Natural killer cell treated with Interleukin-12 subunit alpha and Interleukin-12 subunit beta and Interleukin-15 and Interleukin-18, amount 100 ng/mL, for 72 hours (primary cell): ENCODE data around the gene TTLL10. TPM values are rescaled to one million over a fixed set of nuclear protein-coding genes. Genes with fewer than 3 reads are reported as not detected.
A peak's percentile ranks its signal among the peaks of the same experiment; 100 is the strongest.

Experiments used
- ATAC-seq, 2 donors: fragments of 150-1000 bp; cut with Tn5 transposase in 1 of 2; sonication (Bioruptor Pico), chemical (Tn5 transposase) in 1 of 2; 2 replicates each; pipeline ENCODE4 v1.10.0; 2021
- DNase-seq: peaks from one replicate; pipeline ENCODE4 v3.0.0; 2022; ENCODE audit warnings: low spot score
- H3K27ac Mint-ChIP-seq, 2 donors: 1 replicate in 1 of 2; 2 replicates in 1 of 2; pipeline ENCODE4 v1.8.0; 2022; ENCODE audit warnings: mixed read lengths in 2 of 2, mild to moderate bottlenecking in 1 of 2, moderate library complexity in 1 of 2
- H3K27me3 Mint-ChIP-seq, 2 donors: 1 replicate in 1 of 2; 2 replicates in 1 of 2; pipeline ENCODE4 v1.8.0; 2022; ENCODE audit warnings: mixed read lengths in 2 of 2
- H3K36me3 Mint-ChIP-seq: one replicate; pipeline ENCODE4 v1.8.0; 2022; ENCODE audit warnings: mixed read lengths
- H3K4me1 Mint-ChIP-seq, 2 donors: 1 replicate in 1 of 2; 2 replicates in 1 of 2; pipeline ENCODE4 v1.8.0; 2022; ENCODE audit warnings: low read depth in 2 of 2, mixed read lengths in 2 of 2, mild to moderate bottlenecking in 1 of 2
- H3K4me3 Mint-ChIP-seq: one replicate; pipeline ENCODE4 v1.8.0; 2022; ENCODE audit warnings: mixed read lengths
- H3K9me3 Mint-ChIP-seq: 2 replicates; pipeline ENCODE4 v1.8.0; 2022; ENCODE audit warnings: mixed read lengths
- total RNA-seq, 2 donors: library from RNA; stranded (reverse); gene quantifications; one replicate each; pipeline ENCODE4 v1.2.3, GENCODE V29; 2022

Gene TTLL10
- total RNA-seq, 2 donors from 2014 or later, result 0.31 TPM; not detected in 1

DNA sequence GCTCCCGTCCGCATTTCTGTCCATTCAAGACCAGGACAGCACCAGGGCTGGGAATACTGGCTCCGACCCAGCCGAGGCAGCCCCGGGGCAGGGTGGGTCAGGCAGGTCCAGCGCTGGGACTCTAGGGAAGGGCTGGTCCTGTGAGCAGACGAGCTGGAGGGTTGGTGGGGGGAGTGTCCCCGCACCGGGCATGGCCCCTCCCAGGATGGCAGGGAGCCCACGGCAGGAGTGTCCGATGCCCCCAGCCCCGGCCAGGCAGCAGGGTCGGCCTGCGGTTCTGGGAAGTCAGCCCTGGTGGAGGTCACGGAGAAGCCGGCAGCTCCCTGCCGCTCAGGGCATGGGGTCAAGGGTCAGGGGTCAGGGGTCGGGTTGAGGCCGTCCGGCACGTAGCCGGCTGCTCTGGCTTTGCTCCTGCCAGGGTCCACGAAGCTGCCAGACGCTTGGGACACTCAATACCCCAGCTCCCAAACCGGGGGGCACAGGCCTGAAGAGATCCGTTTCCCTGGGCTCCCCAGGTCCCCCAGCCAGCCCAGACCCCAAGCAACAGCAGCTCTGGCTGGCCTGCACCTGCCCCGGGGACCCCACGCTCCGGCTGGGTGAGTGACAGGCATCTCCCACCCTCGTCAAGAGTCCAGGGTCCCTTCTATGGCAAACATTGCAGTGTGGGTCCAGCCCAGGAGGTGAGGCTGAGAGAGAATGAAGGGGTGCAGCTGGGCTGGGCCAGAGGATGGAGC lies 66.1 kb downstream of the TTLL10 start:
- H3K9me3 Mint-ChIP-seq, result no peaks in the 10 kb centered on the region
- ATAC-seq (no peak), DNase-seq (no peak)
- no peaks in the 10 kb centered on the region for H3K4me1 Mint-ChIP-seq
- no peaks in the 10 kb centered on the region for H3K27me3 Mint-ChIP-seq
- no peaks in the 10 kb centered on the region for H3K36me3 Mint-ChIP-seq
- H3K4me3 Mint-ChIP-seq, result no peak overlapping the region
- no peak overlapping the region for H3K27ac Mint-ChIP-seq

GRCh38 chr1:1240348-1240732 lies 66.7 kb downstream of the TTLL10 start:
- no peaks in the 10 kb centered on the region for H3K36me3 Mint-ChIP-seq
- no peak for ATAC-seq
- DNase-seq, result no peak
- H3K4me3 Mint-ChIP-seq, result no peak overlapping the region
- H3K27me3 Mint-ChIP-seq, result no peaks in the 10 kb centered on the region
- H3K4me1 Mint-ChIP-seq, result no peaks in the 10 kb centered on the region
- H3K9me3 Mint-ChIP-seq, result no peaks in the 10 kb centered on the region
- H3K27ac Mint-ChIP-seq, result no peak overlapping the region

- no peaks in the 10 kb centered on the region for H3K27me3 Mint-ChIP-seq
- no peaks in the 10 kb centered on the region for H3K9me3 Mint-ChIP-seq
- H3K4me1 Mint-ChIP-seq, result no peaks in the 10 kb centered on the region
- no peak for DNase-seq
- H3K36me3 Mint-ChIP-seq, result no peaks in the 10 kb centered on the region
- ATAC-seq, result no peak
- H3K4me3 Mint-ChIP-seq, result no peak overlapping the region
- H3K27ac Mint-ChIP-seq, result no peak overlapping the region
These were observed 67.3 kb downstream of the TTLL10 start for GRCh38 chr1:1240822-1241587.

DNA sequence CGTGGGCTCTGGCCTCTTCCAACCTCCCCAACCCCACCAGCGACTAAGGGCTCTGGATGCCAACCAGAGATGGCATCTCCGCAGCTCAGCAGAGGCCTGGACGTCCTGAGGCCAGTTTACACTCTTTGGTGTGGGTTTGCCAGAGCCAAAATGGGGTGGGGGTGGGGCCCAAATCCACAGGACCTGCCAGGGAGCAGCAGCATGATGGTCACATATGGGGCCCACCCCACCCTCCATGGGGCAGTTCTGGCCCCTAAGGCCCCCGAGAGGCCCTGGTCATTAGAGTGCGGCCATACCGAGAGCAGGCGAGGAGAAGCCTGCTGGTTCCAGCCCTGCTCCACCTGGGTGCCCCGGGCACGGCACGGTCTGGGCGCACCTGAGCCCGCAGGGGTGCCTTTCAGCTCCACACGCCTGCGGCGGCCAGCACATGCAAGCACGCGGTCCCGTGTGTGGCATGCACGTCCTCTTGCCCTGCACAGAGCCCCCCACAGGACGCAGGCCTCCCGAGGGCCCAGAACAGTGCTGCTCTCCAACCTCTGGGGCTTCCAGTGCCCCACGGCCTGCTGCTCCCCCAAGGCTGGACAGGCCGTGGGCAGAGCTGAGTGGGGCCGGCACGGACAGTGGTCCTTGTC lies 68.0 kb downstream of the TTLL10 start:
- Mint-ChIP-seq H3K27ac (no peak overlapping the region), H3K4me3 (no peak overlapping the region), H3K27me3 (no peaks in the 10 kb centered on the region), H3K4me1 (no peaks in the 10 kb centered on the region), H3K36me3 (no peaks in the 10 kb centered on the region), H3K9me3 (no peaks in the 10 kb centered on the region)
- no peak for ATAC-seq
- DNase-seq, result no peak

DNA sequence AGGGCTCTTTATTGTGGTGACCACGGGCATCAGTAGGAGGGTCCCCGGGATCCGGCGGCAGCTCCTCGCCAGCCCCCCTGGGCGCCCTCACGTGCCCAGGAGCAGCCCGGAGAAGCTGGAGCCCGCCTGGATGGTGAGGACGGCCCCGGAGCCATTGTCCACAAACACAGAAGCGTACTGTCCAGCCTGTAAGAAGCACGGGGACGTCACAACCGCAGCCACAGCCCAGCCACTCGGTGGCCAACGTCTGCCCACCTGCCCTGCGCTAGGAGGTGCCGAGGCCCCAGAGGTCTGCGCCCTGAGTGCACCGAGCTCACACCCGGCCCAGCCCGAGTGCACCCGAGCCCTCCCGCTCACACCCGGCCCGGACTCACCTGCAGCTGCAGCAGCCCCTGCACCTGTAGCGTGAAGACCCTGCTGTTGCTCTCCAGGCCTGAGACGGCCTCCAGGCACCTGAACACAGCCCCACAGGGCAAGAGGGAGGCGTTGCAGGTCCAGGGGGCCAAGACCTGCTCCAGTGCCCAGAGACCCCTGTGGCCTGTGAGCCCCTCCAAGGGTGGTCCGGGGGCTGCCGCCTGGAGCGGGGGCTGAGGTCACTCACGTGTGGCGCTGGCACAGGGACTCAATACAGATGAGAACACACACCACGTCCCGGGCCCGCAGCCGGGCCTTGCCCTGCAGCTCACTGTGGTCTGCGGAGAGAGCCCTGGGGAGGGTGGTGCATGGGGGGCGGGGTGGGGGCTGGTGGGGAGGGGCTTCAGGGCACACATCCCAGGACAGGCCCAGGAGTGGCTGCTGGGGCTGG lies 69.0 kb downstream of the TTLL10 start:
- Mint-ChIP-seq H3K4me3 (no peak overlapping the region), H3K36me3 (no peaks in the 10 kb centered on the region), H3K27me3 (no peaks in the 10 kb centered on the region), H3K4me1 (no peaks in the 10 kb centered on the region), H3K27ac (no peak overlapping the region), H3K9me3 (no peaks in the 10 kb centered on the region)
- no peak for ATAC-seq
- DNase-seq, result no peak

DNA sequence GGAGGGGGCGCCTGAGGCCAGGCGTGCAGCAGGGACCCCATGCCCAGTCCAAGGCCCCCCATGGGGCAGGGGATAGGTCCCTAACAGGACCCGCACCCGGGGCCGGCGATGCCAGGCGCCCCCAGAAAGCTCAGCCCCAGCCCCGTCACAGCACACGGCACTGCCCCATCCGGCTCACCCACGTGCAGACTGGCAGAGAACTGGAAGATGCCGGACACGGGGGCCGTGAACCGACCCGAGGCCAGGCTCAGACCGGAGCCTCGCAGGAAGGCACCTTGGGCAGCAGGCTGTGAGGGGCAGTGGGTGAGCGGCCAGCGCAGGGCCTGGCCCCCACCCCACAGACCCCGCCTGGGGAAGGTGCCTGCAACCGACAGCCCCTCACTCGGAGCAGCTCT lies 69.6 kb downstream of the TTLL10 start:
- ATAC-seq, result no peak
- Mint-ChIP-seq H3K4me3 (no peak overlapping the region), H3K36me3 (no peaks in the 10 kb centered on the region), H3K9me3 (no peaks in the 10 kb centered on the region), H3K4me1 (no peaks in the 10 kb centered on the region), H3K27ac (no peak overlapping the region), H3K27me3 (no peaks in the 10 kb centered on the region)
- DNase-seq, result no peak

- no peak for ATAC-seq
- H3K4me3 Mint-ChIP-seq, result no peak overlapping the region
- no peaks in the 10 kb centered on the region for H3K27me3 Mint-ChIP-seq
These were observed 70.1 kb downstream of the TTLL10 start for GRCh38 chr1:1243807-1244191.

DNA sequence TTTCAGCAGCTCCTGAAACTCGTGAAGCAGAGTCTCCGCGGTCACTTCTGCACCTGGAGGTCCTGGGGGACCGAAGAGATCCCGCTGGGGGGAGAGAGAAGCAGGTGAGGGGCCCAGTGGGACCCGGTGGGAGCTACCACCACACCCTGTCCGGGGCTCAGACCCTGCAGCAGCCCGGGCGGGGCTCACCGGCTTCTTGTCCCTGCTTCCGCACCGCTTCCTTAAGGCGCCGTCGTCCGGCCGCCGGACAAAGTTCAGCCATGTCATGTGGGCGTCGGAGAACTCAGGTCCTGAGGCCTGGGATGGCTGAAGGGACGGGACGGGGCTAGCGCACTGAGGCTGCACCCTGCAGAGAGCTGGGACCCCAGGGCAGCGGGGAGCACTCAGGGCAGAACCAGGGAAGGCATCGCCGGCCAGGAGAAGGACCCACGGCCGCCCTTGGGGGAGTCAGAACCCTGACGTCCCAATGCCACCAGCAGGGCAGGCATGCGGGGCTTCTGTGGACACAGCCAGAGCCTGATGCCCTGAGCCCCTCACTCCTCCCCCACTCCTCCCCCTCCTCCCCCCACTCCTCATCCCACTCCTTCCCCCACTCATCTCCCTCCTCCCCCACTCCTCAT lies 70.6 kb downstream of the TTLL10 start:
- no peaks in the 10 kb centered on the region for H3K36me3 Mint-ChIP-seq
- H3K9me3 Mint-ChIP-seq, result no peaks in the 10 kb centered on the region
- no peak for ATAC-seq
- H3K27me3 Mint-ChIP-seq, result no peaks in the 10 kb centered on the region
- no peak for DNase-seq
- H3K4me3 Mint-ChIP-seq, result no peak overlapping the region
- no peak overlapping the region for H3K27ac Mint-ChIP-seq
- no peaks in the 10 kb centered on the region for H3K4me1 Mint-ChIP-seq

More at GRCh38 chr1:1243807-1244191, 70.1 kb downstream of the TTLL10 start:
- Mint-ChIP-seq H3K4me1 (no peaks in the 10 kb centered on the region), H3K9me3 (no peaks in the 10 kb centered on the region), H3K36me3 (no peaks in the 10 kb centered on the region), H3K27ac (no peak overlapping the region)
- no peak for DNase-seq

DNA sequence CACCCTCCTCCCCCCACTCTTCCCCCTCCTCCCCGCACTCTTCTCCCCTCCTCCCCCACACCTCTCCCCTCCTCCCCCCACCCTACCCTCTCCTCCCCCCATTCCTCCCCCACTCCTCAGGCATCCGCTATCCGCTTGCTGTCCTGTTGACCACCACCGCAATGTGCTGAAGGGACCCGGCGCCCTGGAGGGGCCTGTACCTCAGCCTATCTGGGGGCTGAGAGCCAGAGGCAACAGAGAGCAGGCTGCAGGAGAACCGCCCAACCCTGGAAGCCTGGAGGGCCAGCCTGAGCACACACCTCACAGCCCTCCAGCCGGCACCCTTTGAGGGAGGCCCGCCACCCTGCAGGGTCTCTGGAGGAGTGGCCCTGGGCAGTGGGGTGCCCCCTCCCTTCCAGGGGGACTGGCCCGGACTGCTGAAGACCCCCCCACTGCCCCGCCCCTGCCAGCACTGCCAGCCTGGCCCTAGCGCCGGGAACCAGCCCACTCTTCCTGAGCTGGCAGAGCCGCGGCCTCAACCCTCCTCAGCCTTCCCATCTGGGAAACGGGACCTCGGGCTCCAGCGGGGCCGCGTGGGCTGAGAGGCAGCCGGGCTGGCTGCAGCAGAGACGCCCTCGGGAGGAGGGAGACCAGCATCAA lies 71.6 kb downstream of the TTLL10 start:
- peaks cover 0 to 4% of the 10 kb centered on the region in 2 donors for H3K4me1 Mint-ChIP-seq
- no peak for ATAC-seq
- no peaks in the 10 kb centered on the region for H3K36me3 Mint-ChIP-seq
- no peak for DNase-seq
- H3K4me3 Mint-ChIP-seq, result no peak overlapping the region
- H3K27ac Mint-ChIP-seq, result no peak overlapping the region
- H3K27me3 Mint-ChIP-seq, result no peaks in the 10 kb centered on the region
- H3K9me3 Mint-ChIP-seq, result no peaks in the 10 kb centered on the region

DNA sequence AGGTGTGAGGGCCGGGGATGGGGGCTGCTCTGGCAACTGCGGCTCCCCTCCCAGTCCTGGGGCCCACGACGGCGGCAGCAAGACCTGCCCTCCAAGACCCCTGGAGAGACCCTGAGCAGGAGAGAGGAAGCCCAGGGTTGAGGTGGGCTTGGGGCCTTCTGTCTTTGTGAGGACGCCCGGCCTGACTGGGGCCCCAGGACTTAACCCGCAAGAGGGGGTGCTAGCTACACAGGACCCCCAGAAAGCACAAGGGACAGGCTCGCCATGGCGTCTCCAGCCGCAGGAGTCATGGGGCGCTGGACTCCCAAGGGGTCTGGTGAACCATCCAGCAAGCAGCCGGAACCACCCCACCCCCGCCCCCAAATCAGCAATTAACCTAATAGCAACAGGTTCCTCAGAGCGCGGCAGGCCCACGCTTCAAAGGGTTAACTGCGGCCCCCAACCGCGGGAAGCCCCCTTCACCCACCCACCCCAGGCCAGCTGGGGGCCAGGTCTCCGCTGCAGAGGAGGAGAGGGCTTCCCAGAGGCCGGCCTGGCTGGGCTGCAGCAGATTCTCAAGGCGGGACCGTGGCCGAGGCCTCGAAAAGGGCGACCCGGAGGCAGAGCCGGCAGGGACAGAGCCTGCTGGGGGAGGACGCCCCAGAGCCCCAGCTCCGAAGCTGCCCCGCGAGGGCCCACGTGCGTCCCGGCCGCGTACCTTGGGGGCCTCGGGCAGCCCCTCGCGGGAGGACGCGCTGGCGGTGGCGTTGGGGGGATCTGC lies 72.3 kb downstream of the TTLL10 start:
- no peak overlapping the region for H3K27ac Mint-ChIP-seq

DNA sequence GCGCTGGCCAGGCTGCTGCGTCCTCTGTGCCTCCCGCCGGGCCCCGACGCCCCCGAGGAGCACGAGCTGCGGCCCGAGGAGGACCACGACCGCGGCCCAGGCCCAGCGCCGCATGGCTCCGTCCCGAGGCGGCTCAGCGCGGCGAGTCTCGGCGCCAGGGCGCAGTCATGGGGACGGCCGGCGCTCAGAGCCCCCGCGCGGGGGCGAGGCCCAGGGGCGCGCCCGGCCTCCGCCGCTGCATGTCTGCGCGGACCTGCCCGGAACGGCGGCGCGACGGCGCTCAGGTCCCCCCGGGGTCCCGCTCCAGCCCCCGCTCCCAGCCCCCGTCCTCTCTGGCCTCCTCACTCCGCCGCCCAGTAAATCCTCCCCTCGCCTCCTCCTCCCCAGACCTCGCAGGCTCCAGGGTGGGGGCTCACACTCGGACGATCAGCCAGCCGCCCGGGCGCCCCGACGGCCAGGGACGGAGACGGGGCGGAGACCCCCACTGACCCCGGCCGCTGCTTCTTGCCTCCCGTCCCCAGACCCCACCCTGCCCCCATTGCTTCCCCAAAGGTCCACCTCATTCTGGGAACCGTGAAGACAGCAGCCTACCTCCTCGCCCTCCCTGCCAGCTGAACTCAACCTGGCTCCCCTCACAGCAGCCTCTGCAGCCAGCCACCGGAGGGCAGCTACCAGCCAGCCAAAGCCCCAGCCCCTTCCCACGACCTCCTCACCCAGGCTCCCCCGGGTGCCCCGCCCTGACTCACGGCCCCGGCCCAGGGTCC lies 73.1 kb downstream of the TTLL10 start, which contains the start of gene C1QTNF12:
TSS of gene C1QTNF12 (minus strand) at position 146 of the 764 bp plus-strand sequence. CDS start at position 114, 32 bp downstream.
- Mint-ChIP-seq H3K9me3 (no peaks in the 10 kb centered on the region), H3K36me3 (no peaks in the 10 kb centered on the region), H3K4me1 (peaks cover 5 to 8% of the 10 kb centered on the region in 2 donors), H3K27ac (no peak within 1 kb of the TSS), H3K27me3 (no peaks in the 10 kb centered on the region), H3K4me3 (no peak within 1 kb of the TSS)
- DNase-seq (no peak), ATAC-seq (peak; percentile 2 to 13)

More for the DNA sequence above, 72.3 kb downstream of the TTLL10 start:
- ATAC-seq (peak in 1 of 2 donors; percentile 4), DNase-seq (no peak)
- Mint-ChIP-seq H3K27me3 (no peaks in the 10 kb centered on the region), H3K4me3 (no peak overlapping the region), H3K9me3 (no peaks in the 10 kb centered on the region), H3K4me1 (peaks cover 2 to 6% of the 10 kb centered on the region in 2 donors), H3K36me3 (no peaks in the 10 kb centered on the region)
